T-helper 1 cell (primary cell): ENCODE data around the gene ATAD1.
"Not testable (repeated sequence)": the region's sequence is repeated elsewhere in the genome, so short reads cannot be mapped to it uniquely, and the experiment has no call there.

Source experiments
- DNase-seq, 5 donors: peaks; one replicate each; pipeline ENCODE4 v3.0.0-alpha.2; 2012 to 2020

ATAD1 gene

GRCh38 chr10:87846023-87846422 lies 28.0 kb upstream of the ATAD1 start:
- no peak for DNase-seq

- no peak for DNase-seq
Observed at GRCh38 chr10:87845624-87845998, 27.6 kb upstream of the ATAD1 start.

GRCh38 chr10:87844837-87845623 lies 27.0 kb upstream of the ATAD1 start:
- no peak for DNase-seq

- DNase-seq: no peak
Observed at GRCh38 chr10:87843714-87844113, 25.7 kb upstream of the ATAD1 start.

- no peak for DNase-seq
Observed at GRCh38 chr10:87842776-87843497, 24.9 kb upstream of the ATAD1 start.

- DNase-seq: no peak
Observed at GRCh38 chr10:87842220-87842641, 24.2 kb upstream of the ATAD1 start.

GRCh38 chr10:87841186-87841585 lies 23.2 kb upstream of the ATAD1 start:
- DNase-seq: no peak

- DNase-seq: no peak
Observed at GRCh38 chr10:87838650-87839049, 20.6 kb upstream of the ATAD1 start.

- no peak for DNase-seq
Observed at GRCh38 chr10:87837445-87837844, 19.4 kb upstream of the ATAD1 start.

- DNase-seq: no peak
Observed at GRCh38 chr10:87836098-87836497, 18.1 kb upstream of the ATAD1 start.

GRCh38 chr10:87829986-87830729 lies 12.1 kb upstream of the ATAD1 start:
- DNase-seq: no peak

- DNase-seq: not testable (repeated sequence)
Observed at GRCh38 chr10:87829051-87829450, 11.0 kb upstream of the ATAD1 start.

GRCh38 chr10:87827681-87828080 lies 9.7 kb upstream of the ATAD1 start:
- DNase-seq: no peak

- DNase-seq: no peak
Observed at GRCh38 chr10:87826653-87827052, 8.6 kb upstream of the ATAD1 start.

GRCh38 chr10:87819289-87819585 lies 1.2 kb upstream of the ATAD1 start:
- DNase-seq: no peak

- DNase-seq: peak; percentile 21 to 61 (median 47)
Observed at GRCh38 chr10:87818505-87819288, 671 bp upstream of the ATAD1 start.

GRCh38 chr10:87816898-87817608 lies 973 bp downstream of the ATAD1 start:
- peak in 1 of 5 donors; percentile 23 for DNase-seq

- no peak for DNase-seq
Observed at GRCh38 chr10:87816163-87816897, 1.7 kb downstream of the ATAD1 start.

GRCh38 chr10:87804939-87805569 lies 13.0 kb downstream of the ATAD1 start:
- DNase-seq: no peak

- DNase-seq: no peak
Observed at GRCh38 chr10:87803831-87804230, 14.2 kb downstream of the ATAD1 start.

GRCh38 chr10:87803328-87803727 lies 14.7 kb downstream of the ATAD1 start:
- DNase-seq: no peak
